Measurements from ENCODE around the gene SZT2.
"Not testable (repeated sequence)": the region's sequence is repeated elsewhere in the genome, so short reads cannot be mapped to it uniquely, and the experiment has no call there.

Gene SZT2

GRCh38 chr1:43363283-43363934 is 26.3 kb upstream of the SZT2 start:
- no peak for DNase-seq (ENCODE audit: low read depth in 3 of 3)

- DNase-seq (ENCODE audit: low read depth in 3 of 3) = no peak
These were observed 25.7 kb upstream of the SZT2 start for GRCh38 chr1:43363935-43364525.

- no peak for DNase-seq (ENCODE audit: low read depth in 3 of 3)
These were observed 24.0 kb upstream of the SZT2 start for GRCh38 chr1:43365678-43366077.

GRCh38 chr1:43366179-43366578 is 23.5 kb upstream of the SZT2 start:
- DNase-seq (ENCODE audit: low read depth in 3 of 3) = no peak

GRCh38 chr1:43366601-43367025 is 23.1 kb upstream of the SZT2 start:
- no peak for DNase-seq (ENCODE audit: low read depth in 3 of 3)

- DNase-seq (ENCODE audit: low read depth in 3 of 3) = peak in 2 of 3 experiments; percentile 23 to 63
These were observed 22.4 kb upstream of the SZT2 start for GRCh38 chr1:43367026-43367903.

- DNase-seq (ENCODE audit: low read depth in 3 of 3) = peak; percentile 70 to 92 (median 87)
These were observed 21.6 kb upstream of the SZT2 start, which contains the start of gene ELOVL1 for GRCh38 chr1:43367904-43368645. Gene ELOVL1 (minus strand): TSS chr1:43368011. CDS start chr1:43365609, 2,402 bp downstream.

- DNase-seq (ENCODE audit: low read depth in 3 of 3) = no peak
These were observed 21.1 kb upstream of the SZT2 start for GRCh38 chr1:43368646-43369020.

- not testable (repeated sequence) for DNase-seq (ENCODE audit: low read depth in 3 of 3)
These were observed 19.9 kb upstream of the SZT2 start for GRCh38 chr1:43369779-43370178.

- DNase-seq (ENCODE audit: low read depth in 3 of 3) = no peak
These were observed 19.1 kb upstream of the SZT2 start for GRCh38 chr1:43370564-43370963.

GRCh38 chr1:43372172-43372571 is 17.5 kb upstream of the SZT2 start:
- DNase-seq (ENCODE audit: low read depth in 3 of 3) = no peak

- DNase-seq (ENCODE audit: low read depth in 3 of 3) = no peak
These were observed 16.4 kb upstream of the SZT2 start for GRCh38 chr1:43373066-43373940.

- DNase-seq (ENCODE audit: low read depth in 3 of 3) = no peak
These were observed 12.9 kb upstream of the SZT2 start for GRCh38 chr1:43376723-43377235.

GRCh38 chr1:43377831-43378230 is 11.9 kb upstream of the SZT2 start:
- DNase-seq (ENCODE audit: low read depth in 3 of 3) = no peak

GRCh38 chr1:43379476-43379875 is 10.2 kb upstream of the SZT2 start:
- no peak for DNase-seq (ENCODE audit: low read depth in 3 of 3)

- DNase-seq (ENCODE audit: low read depth in 3 of 3) = no peak
These were observed 8.1 kb upstream of the SZT2 start for GRCh38 chr1:43381612-43382011.

GRCh38 chr1:43382027-43382779 is 7.5 kb upstream of the SZT2 start:
- DNase-seq (ENCODE audit: low read depth in 3 of 3) = no peak

- DNase-seq (ENCODE audit: low read depth in 3 of 3) = no peak
These were observed 6.2 kb upstream of the SZT2 start for GRCh38 chr1:43383449-43383848.

- DNase-seq (ENCODE audit: low read depth in 3 of 3) = no peak
These were observed 3.0 kb upstream of the SZT2 start for GRCh38 chr1:43386676-43387075.

Measured in stimulated activated CD4-positive, alpha-beta T cell treated with anti-CD3 and anti-CD28 coated beads, TNF-alpha, amount 100 ng/mL, for 24 hours (primary cell).